ENCODE data around the gene IMPDH2.

The IMPDH2 gene

GRCh38 chr3:49005303-49005680 is 23.9 kb downstream of the IMPDH2 start:
- no peak for DNase-seq

- no peak for DNase-seq
Observed at GRCh38 chr3:49004352-49005302, 24.6 kb downstream of the IMPDH2 start.

- no peak for DNase-seq
Observed at GRCh38 chr3:49001155-49001554, 28.0 kb downstream of the IMPDH2 start.

- DNase-seq: no peak
Observed at GRCh38 chr3:48999085-48999858, 29.9 kb downstream of the IMPDH2 start.

GRCh38 chr3:48997714-48998637 is 31.2 kb downstream of the IMPDH2 start:
- DNase-seq: no peak

GRCh38 chr3:48997102-48997635 is 32.0 kb downstream of the IMPDH2 start:
- DNase-seq: no peak

- no peak for DNase-seq
Observed at GRCh38 chr3:48996640-48997039, 32.6 kb downstream of the IMPDH2 start.

GRCh38 chr3:48993834-48994233 is 35.4 kb downstream of the IMPDH2 start:
- DNase-seq: no peak

GRCh38 chr3:48991851-48992545 is 37.2 kb downstream of the IMPDH2 start:
- no peak for DNase-seq

GRCh38 chr3:48990636-48991469 is 38.3 kb downstream of the IMPDH2 start:
- no peak for DNase-seq

GRCh38 chr3:48989796-48990635 is 39.2 kb downstream of the IMPDH2 start, which contains the start of gene P4HTM:
P4HTM (plus strand) TSS chr3:48990241; CDS start chr3:48990257, 16 bp downstream.
- peak; percentile 37 to 67 for DNase-seq

GRCh38 chr3:48989126-48989795 is 39.9 kb downstream of the IMPDH2 start:
- DNase-seq: no peak

GRCh38 chr3:48985831-48986376 is 43.3 kb downstream of the IMPDH2 start:
- no peak for DNase-seq

- no peak for DNase-seq
Observed at GRCh38 chr3:48984663-48985062, 44.5 kb downstream of the IMPDH2 start.

GRCh38 chr3:48983096-48983495 is 46.1 kb downstream of the IMPDH2 start:
- no peak for DNase-seq

- no peak for DNase-seq
Observed at GRCh38 chr3:48982686-48983085, 46.5 kb downstream of the IMPDH2 start.

- no peak for DNase-seq
Observed at GRCh38 chr3:48982016-48982415, 47.2 kb downstream of the IMPDH2 start.

GRCh38 chr3:48980295-48980694 is 48.9 kb downstream of the IMPDH2 start:
- DNase-seq: no peak

GRCh38 chr3:48979451-48979850 is 49.7 kb downstream of the IMPDH2 start:
- DNase-seq: no peak

Data from NCI-H1930 (cell line).